ENCODE data around the gene CERCAM. TPM values are rescaled to one million over a fixed set of nuclear protein-coding genes. Genes with fewer than 3 reads are reported as not detected.
A peak's percentile ranks its signal among the peaks of the same experiment; 100 is the strongest.

The CERCAM gene
- total and polyA plus RNA-seq, 2 of the 13 experiments (the other 11 are each of a cell fraction or from before 2014, with no cell fraction given): 9.0 to 17.1 TPM

DNA sequence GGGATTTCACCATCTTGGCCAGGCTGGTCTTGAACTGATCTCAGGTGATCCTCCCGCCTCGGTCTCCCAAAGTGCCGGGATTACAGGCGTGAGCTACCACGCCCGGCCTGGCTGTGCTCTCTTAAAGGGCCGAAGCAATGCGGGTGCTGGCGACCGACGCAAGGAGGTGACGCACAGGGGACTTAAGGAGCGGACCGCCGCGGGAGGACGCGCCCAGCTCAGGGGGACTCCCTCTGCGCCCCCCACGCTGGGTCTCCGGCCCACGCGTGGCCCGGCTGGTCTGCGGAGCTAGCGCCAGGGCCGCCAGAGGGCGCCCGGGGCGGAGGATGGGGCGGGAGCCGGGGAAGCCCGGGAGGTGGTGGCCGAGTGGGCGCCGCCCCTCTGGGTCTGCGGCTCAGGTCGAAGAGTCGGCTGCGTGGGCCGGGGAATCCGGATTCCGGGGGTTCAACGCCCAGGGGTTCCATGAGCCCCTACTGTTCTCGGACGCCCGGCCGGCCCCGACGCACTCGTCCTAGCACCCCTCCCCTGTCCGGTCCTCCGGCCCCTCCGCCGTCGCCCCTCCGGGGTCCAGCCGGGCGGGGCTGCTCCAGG is 502 bp upstream of the CERCAM start (continued):
- TF ChIP-seq GTF2F1 (IDR thresholded peaks at IDR 0.05; ENCODE audit: low read length) (no peak), ATF7-NPFF (CRISPR knock-in tag; IDR thresholded peaks at IDR 0.05; ENCODE audit: low read depth) (no peak), NRL (CRISPR knock-in tag; IDR thresholded peaks at IDR 0.05; ENCODE audit: borderline replicate concordance) (0 out of 2 replicates have a peak, but pooled peaks have one; percentile 54), ZSCAN12 (CRISPR knock-in tag; IDR thresholded peaks at IDR 0.05) (no peak), ZNF562 (CRISPR knock-in tag; IDR thresholded peaks at IDR 0.05; ENCODE audit: borderline replicate concordance) (no peak), AGO1 (IDR thresholded peaks at IDR 0.05; ENCODE audit: low read depth, low read length, poor library complexity, severe bottlenecking) (no peak), ZNF232 (CRISPR knock-in tag; IDR thresholded peaks at IDR 0.05; ENCODE audit: borderline replicate concordance) (no peak), ZNF329 (CRISPR knock-in tag; IDR thresholded peaks at IDR 0.05; ENCODE audit: low read depth) (no peak), IKZF4 (CRISPR knock-in tag; IDR thresholded peaks at IDR 0.05; ENCODE audit: borderline replicate concordance, low read depth, not compliant biosample characterization) (no peak), KAT8 (CRISPR knock-in tag; IDR thresholded peaks at IDR 0.05) (no peak), SMARCC2 (IDR thresholded peaks at IDR 0.05) (no peak), ZNF350 (CRISPR knock-in tag; IDR thresholded peaks at IDR 0.05; ENCODE audit: borderline replicate concordance, low read depth) (0 out of 2 replicates have a peak, but pooled peaks have one; percentile 16), GABPA (IDR thresholded peaks at IDR 0.05; ENCODE audit: low read depth, low read length) (no peak), GABPA (CRISPR knock-in tag; IDR thresholded peaks at IDR 0.05; ENCODE audit: low read depth) (no peak), ZMAT3 (CRISPR knock-in tag; conservative IDR thresholded peaks at IDR 0.05) (no peak)
- TF ChIP-seq, protein P1, sequence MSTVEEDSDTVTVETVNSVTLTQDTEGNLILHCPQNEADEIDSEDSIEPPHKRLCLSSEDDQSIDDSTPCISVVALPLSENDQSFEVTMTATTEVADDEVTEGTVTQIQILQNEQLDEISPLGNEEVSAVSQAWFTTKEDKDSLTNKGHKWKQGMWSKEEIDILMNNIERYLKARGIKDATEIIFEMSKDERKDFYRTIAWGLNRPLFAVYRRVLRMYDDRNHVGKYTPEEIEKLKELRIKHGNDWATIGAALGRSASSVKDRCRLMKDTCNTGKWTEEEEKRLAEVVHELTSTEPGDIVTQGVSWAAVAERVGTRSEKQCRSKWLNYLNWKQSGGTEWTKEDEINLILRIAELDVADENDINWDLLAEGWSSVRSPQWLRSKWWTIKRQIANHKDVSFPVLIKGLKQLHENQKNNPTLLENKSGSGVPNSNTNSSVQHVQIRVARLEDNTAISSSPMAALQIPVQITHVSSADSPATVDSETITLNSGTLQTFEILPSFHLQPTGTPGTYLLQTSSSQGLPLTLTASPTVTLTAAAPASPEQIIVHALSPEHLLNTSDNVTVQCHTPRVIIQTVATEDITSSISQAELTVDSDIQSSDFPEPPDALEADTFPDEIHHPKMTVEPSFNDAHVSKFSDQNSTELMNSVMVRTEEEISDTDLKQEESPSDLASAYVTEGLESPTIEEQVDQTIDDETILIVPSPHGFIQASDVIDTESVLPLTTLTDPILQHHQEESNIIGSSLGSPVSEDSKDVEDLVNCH (CRISPR knock-in tag; IDR thresholded peaks at IDR 0.05): no peak
- TF ChIP-seq, protein P2, sequence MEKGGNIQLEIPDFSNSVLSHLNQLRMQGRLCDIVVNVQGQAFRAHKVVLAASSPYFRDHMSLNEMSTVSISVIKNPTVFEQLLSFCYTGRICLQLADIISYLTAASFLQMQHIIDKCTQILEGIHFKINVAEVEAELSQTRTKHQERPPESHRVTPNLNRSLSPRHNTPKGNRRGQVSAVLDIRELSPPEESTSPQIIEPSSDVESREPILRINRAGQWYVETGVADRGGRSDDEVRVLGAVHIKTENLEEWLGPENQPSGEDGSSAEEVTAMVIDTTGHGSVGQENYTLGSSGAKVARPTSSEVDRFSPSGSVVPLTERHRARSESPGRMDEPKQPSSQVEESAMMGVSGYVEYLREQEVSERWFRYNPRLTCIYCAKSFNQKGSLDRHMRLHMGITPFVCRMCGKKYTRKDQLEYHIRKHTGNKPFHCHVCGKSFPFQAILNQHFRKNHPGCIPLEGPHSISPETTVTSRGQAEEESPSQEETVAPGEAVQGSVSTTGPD (CRISPR knock-in tag; IDR thresholded peaks at IDR 0.05): no peak
- TF ChIP-seq, protein P3, sequence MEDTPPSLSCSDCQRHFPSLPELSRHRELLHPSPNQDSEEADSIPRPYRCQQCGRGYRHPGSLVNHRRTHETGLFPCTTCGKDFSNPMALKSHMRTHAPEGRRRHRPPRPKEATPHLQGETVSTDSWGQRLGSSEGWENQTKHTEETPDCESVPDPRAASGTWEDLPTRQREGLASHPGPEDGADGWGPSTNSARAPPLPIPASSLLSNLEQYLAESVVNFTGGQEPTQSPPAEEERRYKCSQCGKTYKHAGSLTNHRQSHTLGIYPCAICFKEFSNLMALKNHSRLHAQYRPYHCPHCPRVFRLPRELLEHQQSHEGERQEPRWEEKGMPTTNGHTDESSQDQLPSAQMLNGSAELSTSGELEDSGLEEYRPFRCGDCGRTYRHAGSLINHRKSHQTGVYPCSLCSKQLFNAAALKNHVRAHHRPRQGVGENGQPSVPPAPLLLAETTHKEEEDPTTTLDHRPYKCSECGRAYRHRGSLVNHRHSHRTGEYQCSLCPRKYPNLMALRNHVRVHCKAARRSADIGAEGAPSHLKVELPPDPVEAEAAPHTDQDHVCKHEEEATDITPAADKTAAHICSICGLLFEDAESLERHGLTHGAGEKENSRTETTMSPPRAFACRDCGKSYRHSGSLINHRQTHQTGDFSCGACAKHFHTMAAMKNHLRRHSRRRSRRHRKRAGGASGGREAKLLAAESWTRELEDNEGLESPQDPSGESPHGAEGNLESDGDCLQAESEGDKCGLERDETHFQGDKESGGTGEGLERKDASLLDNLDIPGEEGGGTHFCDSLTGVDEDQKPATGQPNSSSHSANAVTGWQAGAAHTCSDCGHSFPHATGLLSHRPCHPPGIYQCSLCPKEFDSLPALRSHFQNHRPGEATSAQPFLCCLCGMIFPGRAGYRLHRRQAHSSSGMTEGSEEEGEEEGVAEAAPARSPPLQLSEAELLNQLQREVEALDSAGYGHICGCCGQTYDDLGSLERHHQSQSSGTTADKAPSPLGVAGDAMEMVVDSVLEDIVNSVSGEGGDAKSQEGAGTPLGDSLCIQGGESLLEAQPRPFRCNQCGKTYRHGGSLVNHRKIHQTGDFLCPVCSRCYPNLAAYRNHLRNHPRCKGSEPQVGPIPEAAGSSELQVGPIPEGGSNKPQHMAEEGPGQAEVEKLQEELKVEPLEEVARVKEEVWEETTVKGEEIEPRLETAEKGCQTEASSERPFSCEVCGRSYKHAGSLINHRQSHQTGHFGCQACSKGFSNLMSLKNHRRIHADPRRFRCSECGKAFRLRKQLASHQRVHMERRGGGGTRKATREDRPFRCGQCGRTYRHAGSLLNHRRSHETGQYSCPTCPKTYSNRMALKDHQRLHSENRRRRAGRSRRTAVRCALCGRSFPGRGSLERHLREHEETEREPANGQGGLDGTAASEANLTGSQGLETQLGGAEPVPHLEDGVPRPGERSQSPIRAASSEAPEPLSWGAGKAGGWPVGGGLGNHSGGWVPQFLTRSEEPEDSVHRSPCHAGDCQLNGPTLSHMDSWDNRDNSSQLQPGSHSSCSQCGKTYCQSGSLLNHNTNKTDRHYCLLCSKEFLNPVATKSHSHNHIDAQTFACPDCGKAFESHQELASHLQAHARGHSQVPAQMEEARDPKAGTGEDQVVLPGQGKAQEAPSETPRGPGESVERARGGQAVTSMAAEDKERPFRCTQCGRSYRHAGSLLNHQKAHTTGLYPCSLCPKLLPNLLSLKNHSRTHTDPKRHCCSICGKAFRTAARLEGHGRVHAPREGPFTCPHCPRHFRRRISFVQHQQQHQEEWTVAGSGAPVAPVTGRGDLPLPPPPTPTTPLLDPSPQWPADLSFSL (CRISPR knock-in tag; IDR thresholded peaks at IDR 0.05): no peak

All from HepG2 (cell line).